GM23248 (cell line): ENCODE results near the gene ALMS1. TPM values are rescaled to one million over a fixed set of nuclear protein-coding genes. Genes with fewer than 3 reads are reported as not detected.
"Not testable (repeated sequence)": the region's sequence is repeated elsewhere in the genome, so short reads cannot be mapped to it uniquely, and the experiment has no call there.

ENCODE experiments used
- DNase-seq: peaks from one replicate; pipeline ENCODE4 v3.0.0-alpha.2; 2015
- H2AFZ ChIP-seq: fragments of 200-600 bp; sonication (generic); 2 replicates; pipeline ENCODE4 v1.6.1; 2016; ENCODE audit warnings: antibody characterized with exemption
- H3F3A ChIP-seq: fragments of 200-600 bp; sonication (generic); 2 replicates; pipeline ENCODE4 v1.6.1; 2016; ENCODE audit warnings: mild to moderate bottlenecking, antibody characterized with exemption, mixed run types; ENCODE audit not compliant: insufficient read depth
- H3K27ac ChIP-seq: fragments of 200-600 bp; sonication (generic); 2 replicates; pipeline ENCODE4 v1.5.1; 2016; ENCODE audit warnings: mild to moderate bottlenecking
- H3K27me3 ChIP-seq: fragments of 200-600 bp; sonication (generic); replicated peaks from 2 replicates; pipeline ENCODE4 v1.6.1; 2016; ENCODE audit warnings: mild to moderate bottlenecking; ENCODE audit not compliant: insufficient read depth
- H3K36me3 ChIP-seq: fragments of 200-600 bp; sonication (generic); 2 replicates; pipeline ENCODE4 v1.6.1; 2016; ENCODE audit warnings: low read depth, mild to moderate bottlenecking
- H3K4me1 ChIP-seq: fragments of 200-600 bp; sonication (generic); 2 replicates; pipeline ENCODE4 v1.6.1; 2016; ENCODE audit warnings: mild to moderate bottlenecking; ENCODE audit not compliant: insufficient read depth
- H3K4me2 ChIP-seq: fragments of 200-600 bp; sonication (generic); one replicate; pipeline ENCODE4 v1.6.1; 2016; ENCODE audit warnings: mild to moderate bottlenecking; ENCODE audit not compliant: unreplicated experiment
- H3K4me3 ChIP-seq: fragments of 200-600 bp; sonication (generic); 2 replicates; pipeline ENCODE4 v1.5.1; 2016; ENCODE audit warnings: mild to moderate bottlenecking
- H3K79me2 ChIP-seq: fragments of 200-600 bp; sonication (generic); 2 replicates; pipeline ENCODE4 v1.6.1; 2016; ENCODE audit warnings: mild to moderate bottlenecking; ENCODE audit not compliant: insufficient read depth
- H3K9ac ChIP-seq: fragments of 200-600 bp; sonication (generic); 2 replicates; pipeline ENCODE4 v1.6.1; 2016; ENCODE audit warnings: mild to moderate bottlenecking
- H3K9me2 ChIP-seq: fragments of 200-600 bp; sonication (generic); 2 replicates; pipeline ENCODE4 v1.6.1; 2016; ENCODE audit warnings: mixed run types, mild to moderate bottlenecking, moderate library complexity; ENCODE audit not compliant: insufficient read depth
- H3K9me3 ChIP-seq: fragments of 200-600 bp; sonication (generic); one replicate; pipeline ENCODE4 v1.6.1; 2017; ENCODE audit warnings: low read depth
- H4K20me1 ChIP-seq: fragments of 200-600 bp; sonication (generic); 2 replicates; pipeline ENCODE4 v1.6.0; 2016; ENCODE audit not compliant: insufficient read depth
- EZH2 ChIP-seq: fragments of 200-600 bp; sonication (generic); IDR thresholded peaks from 2 replicates; pipeline ENCODE4 v1.6.1; 2018; ENCODE audit warnings: antibody characterized with exemption, mild to moderate bottlenecking; ENCODE audit not compliant: insufficient read depth, poor library complexity, severe bottlenecking
- EZH2phosphoT487 ChIP-seq: fragments of 200-600 bp; sonication (generic); IDR thresholded peaks from 2 replicates; pipeline ENCODE4 v1.6.1; 2018; ENCODE audit warnings: antibody characterized with exemption, moderate library complexity, mild to moderate bottlenecking, low read depth; ENCODE audit not compliant: insufficient read depth
- WGBS, 2 experiments: methylation state at CpG; one replicate each; pipeline ENCODE4 v1.1.6; 2015 to 2017; ENCODE audit warnings: low lambda C conversion rate in 2 of 2, low coverage in 1 of 2; ENCODE audit errors: missing lambda C conversion rate in 2 of 2; 5-methylcytosine and 5-hydroxymethylcytosine counted together
- in situ Hi-C: fragments of 300-500 bp; cut with MboI; formaldehyde crosslinking; loops from 2 replicates; pipeline ENCODE4 v1.15.0; 2020
- polyA plus RNA-seq: library from polyadenylated mRNA; unstranded; fragments of >200 nt; fragmentation: Nextera tagmentation; extraction: Ambion mirVana; gene quantifications from 2 replicates; pipeline ENCODE4 v1.2.1, GENCODE V29; 2016
- total RNA-seq: library from RNA; depleted of rRNA; stranded (reverse); fragments of >200 nt; shearing (Covaris generic); gene quantifications from 2 replicates; pipeline ENCODE4 v1.2.3, GENCODE V29; 2014

ALMS1 gene
- total and polyA plus RNA-seq, 2 experiments from 2014 or later, result 3.1 to 9.8 TPM

GRCh38 chr2:73528688-73529087, 143.1 kb downstream of the ALMS1 start:
- TF ChIP-seq EZH2phosphoT487 (no peak), EZH2 (no peak)
- no peak for DNase-seq
- in situ Hi-C loops, result no loop called here
- H3K9me3 ChIP-seq, result peaks cover 4% of the 10 kb centered on the region
- H3K36me3 ChIP-seq, result no peaks in the 10 kb centered on the region
- no peaks in the 10 kb centered on the region for H3K79me2 ChIP-seq
- H3K27me3 ChIP-seq, result no peaks in the 10 kb centered on the region
- no peak overlapping the region for H3K27ac ChIP-seq
- no peak overlapping the region for H3K9ac ChIP-seq
- 96 to 100% methylated on average over 1 of the region's 1 CpG for whole genome bisulfite sequencing, 2 experiments
- no peaks in the 10 kb centered on the region for H3K4me1 ChIP-seq
- no peaks in the 10 kb centered on the region for H4K20me1 ChIP-seq
- no peaks in the 10 kb centered on the region; the same call in 1 of the 2 replicates for H3F3A ChIP-seq
- no peak overlapping the region for H3K4me3 ChIP-seq
- H3K9me2 ChIP-seq, result no peaks in the 10 kb centered on the region; the same call in 1 of the 2 replicates
- H2AFZ ChIP-seq, result no peak overlapping the region
- H3K4me2 ChIP-seq, result no peak overlapping the region

- H3K4me1 ChIP-seq, H2AFZ ChIP-seq, H3F3A ChIP-seq, H4K20me1 ChIP-seq, H3K27ac ChIP-seq, H3K4me2 ChIP-seq, H3K9me2 ChIP-seq, H3K79me2 ChIP-seq, H3K9ac ChIP-seq, DNase-seq, in situ Hi-C loops, H3K4me3 ChIP-seq, H3K27me3 ChIP-seq, H3K36me3 ChIP-seq, H3K9me3 ChIP-seq: not testable (repeated sequence)
- 72 to 80% methylated on average over 4 of the region's 4 CpGs for WGBS, 2 experiments
Observed at GRCh38 chr2:73530773-73531172, 145.1 kb downstream of the ALMS1 start.

GRCh38 chr2:73532381-73532780, 146.7 kb downstream of the ALMS1 start:
- in situ Hi-C loops, result no loop called here
- Histone ChIP-seq H3K4me1 (no peaks in the 10 kb centered on the region), H4K20me1 (no peaks in the 10 kb centered on the region), H3K79me2 (no peaks in the 10 kb centered on the region), H3K4me3 (no peak overlapping the region), H3K9ac (no peak overlapping the region), H3K9me3 (no peaks in the 10 kb centered on the region), H3K27me3 (no peaks in the 10 kb centered on the region), H2AFZ (no peak overlapping the region), H3K36me3 (no peaks in the 10 kb centered on the region), H3K27ac (no peak overlapping the region), H3F3A (no peaks in the 10 kb centered on the region), H3K4me2 (no peak overlapping the region), H3K9me2 (no peaks in the 10 kb centered on the region; the same call in 1 of the 2 replicates)
- 94 to 100% methylated on average over 1 of the region's 1 CpG for WGBS, 2 experiments
- no peak for TF ChIP-seq EZH2
- TF ChIP-seq EZH2phosphoT487, result no peak
- DNase-seq, result no peak

- no peaks in the 10 kb centered on the region for H3K36me3 ChIP-seq
- H3K9me2 ChIP-seq, result no peaks in the 10 kb centered on the region
- no peak overlapping the region for H3K9ac ChIP-seq
- DNase-seq, result no peak
- WGBS, 2 experiments, result 97% methylated on average over 6 of the region's 6 CpGs
- no peak for TF ChIP-seq EZH2phosphoT487
- no peak for TF ChIP-seq EZH2
- no peaks in the 10 kb centered on the region for H3F3A ChIP-seq
- no peaks in the 10 kb centered on the region for H4K20me1 ChIP-seq
- no peaks in the 10 kb centered on the region for H3K79me2 ChIP-seq
- H3K4me3 ChIP-seq, result no peak overlapping the region
- no peak overlapping the region for H2AFZ ChIP-seq
- H3K27me3 ChIP-seq, result no peaks in the 10 kb centered on the region
- no peaks in the 10 kb centered on the region for H3K4me1 ChIP-seq
- H3K27ac ChIP-seq, result no peak overlapping the region
- in situ Hi-C loops, result no loop called here
- H3K4me2 ChIP-seq, result no peak overlapping the region
- no peaks in the 10 kb centered on the region for H3K9me3 ChIP-seq
Observed at GRCh38 chr2:73536133-73536840, 150.7 kb downstream of the ALMS1 start.

GRCh38 chr2:73560875-73561274, 175.2 kb downstream of the ALMS1 start:
- in situ Hi-C loops, result not testable (repeated sequence)

More at GRCh38 chr2:73560875-73561274, 175.2 kb downstream of the ALMS1 start:
- H3K79me2 ChIP-seq, H3K9me2 ChIP-seq, H3K27me3 ChIP-seq, H3K27ac ChIP-seq, H4K20me1 ChIP-seq, H3K9ac ChIP-seq, H3K4me3 ChIP-seq, H3F3A ChIP-seq, H2AFZ ChIP-seq, H3K4me2 ChIP-seq, H3K9me3 ChIP-seq, DNase-seq, H3K4me1 ChIP-seq: not testable (repeated sequence)
- 83 to 89% methylated on average over 5 of the region's 5 CpGs for WGBS, 2 experiments
- peaks cover 12% of the 10 kb centered on the region; the same call in 1 of the 2 replicates for H3K36me3 ChIP-seq
